Sigmoid colon (tissue), 4 donors: ENCODE results near the gene WSCD1.

Experiments
- POLR2A ChIP-seq, 2 donors: fragments of 450-650 bp; IDR thresholded peaks; one replicate each; pipeline ENCODE4 v1.6.1; 2016; ENCODE audit warnings: antibody characterized with exemption in 2 of 2, mild to moderate bottlenecking in 2 of 2, moderate library complexity in 2 of 2
- POLR2AphosphoS5 ChIP-seq, 4 donors: sonication (generic); formaldehyde crosslinking; IDR thresholded peaks; one replicate each; pipeline ENCODE4 v1.6.1; 2017; ENCODE audit warnings: antibody characterized with exemption in 4 of 4
- TF ChIP-seq, protein P1 (sequence below), 4 experiments: fragments of 450-650 bp in 3 of 4; fragments of 200-600 bp in 1 of 4; IDR thresholded peaks; one replicate each; pipeline ENCODE4 v1.5.1; 2016 to 2019; ENCODE audit warnings: antibody characterized with exemption in 4 of 4, mild to moderate bottlenecking in 3 of 4, moderate library complexity in 2 of 4

DNA sequence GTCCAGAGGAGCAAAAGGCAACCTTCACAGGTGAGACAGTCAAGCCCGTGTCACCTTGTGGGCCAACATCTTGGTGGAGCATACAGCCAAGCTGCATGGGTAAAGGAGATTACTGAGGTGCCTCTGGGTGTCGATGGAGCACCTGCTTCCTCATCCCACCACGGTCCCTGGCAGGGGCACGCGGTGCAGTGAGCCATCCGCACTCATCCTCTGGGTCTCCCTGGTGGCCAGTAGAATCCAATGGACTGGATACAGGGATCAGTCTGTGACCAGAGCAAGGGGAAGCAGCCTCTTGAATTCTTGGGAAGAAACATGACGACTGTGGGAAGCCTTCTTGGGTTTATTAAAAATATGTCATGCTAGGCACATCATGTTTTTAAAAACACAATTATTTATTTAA is 4.8 kb upstream of the WSCD1 start:
- TF ChIP-seq, protein P1, sequence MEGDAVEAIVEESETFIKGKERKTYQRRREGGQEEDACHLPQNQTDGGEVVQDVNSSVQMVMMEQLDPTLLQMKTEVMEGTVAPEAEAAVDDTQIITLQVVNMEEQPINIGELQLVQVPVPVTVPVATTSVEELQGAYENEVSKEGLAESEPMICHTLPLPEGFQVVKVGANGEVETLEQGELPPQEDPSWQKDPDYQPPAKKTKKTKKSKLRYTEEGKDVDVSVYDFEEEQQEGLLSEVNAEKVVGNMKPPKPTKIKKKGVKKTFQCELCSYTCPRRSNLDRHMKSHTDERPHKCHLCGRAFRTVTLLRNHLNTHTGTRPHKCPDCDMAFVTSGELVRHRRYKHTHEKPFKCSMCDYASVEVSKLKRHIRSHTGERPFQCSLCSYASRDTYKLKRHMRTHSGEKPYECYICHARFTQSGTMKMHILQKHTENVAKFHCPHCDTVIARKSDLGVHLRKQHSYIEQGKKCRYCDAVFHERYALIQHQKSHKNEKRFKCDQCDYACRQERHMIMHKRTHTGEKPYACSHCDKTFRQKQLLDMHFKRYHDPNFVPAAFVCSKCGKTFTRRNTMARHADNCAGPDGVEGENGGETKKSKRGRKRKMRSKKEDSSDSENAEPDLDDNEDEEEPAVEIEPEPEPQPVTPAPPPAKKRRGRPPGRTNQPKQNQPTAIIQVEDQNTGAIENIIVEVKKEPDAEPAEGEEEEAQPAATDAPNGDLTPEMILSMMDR (IDR thresholded peaks at IDR 0.05), result no peak
- TF ChIP-seq POLR2A (IDR thresholded peaks at IDR 0.05) (no peak), POLR2AphosphoS5 (IDR thresholded peaks at IDR 0.05) (no peak)
